Measurements from ENCODE around the gene MTUS2.

The MTUS2 gene

DNA sequence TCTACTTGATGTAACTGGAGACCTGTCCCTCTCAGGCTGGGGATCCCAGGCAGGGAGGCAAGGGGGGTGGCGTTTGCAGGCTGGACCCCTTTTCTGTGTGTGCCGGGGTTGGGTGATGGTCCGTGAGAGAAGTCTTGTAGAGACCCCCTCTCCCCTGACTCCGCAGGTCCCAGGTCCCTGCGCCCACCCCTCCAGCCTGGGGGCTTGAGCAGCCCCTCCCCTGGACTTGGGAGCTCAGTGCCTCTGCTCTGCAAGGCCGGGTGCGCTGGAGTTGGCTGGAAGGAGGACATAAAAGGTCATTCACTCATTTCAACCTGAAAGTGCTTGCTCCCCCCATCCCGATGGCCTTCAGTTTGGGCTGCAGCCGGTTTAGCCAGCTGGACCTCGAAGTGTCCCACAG is 685.8 kb downstream of the MTUS2 start:
- Histone ChIP-seq H3K4me1 (ENCODE audit: control insufficient read depth, insufficient read depth, low read length) (no peaks in the 10 kb centered on the region), H3K9me3 (ENCODE audit: control insufficient read depth, insufficient read depth, low read length) (no peaks in the 10 kb centered on the region), H3K27me3 (ENCODE audit: control insufficient read depth, insufficient read depth, low read length) (no peaks in the 10 kb centered on the region), H3K36me3 (ENCODE audit: control insufficient read depth, insufficient read depth, low read length) (no peaks in the 10 kb centered on the region), H3K4me3 (ENCODE audit: low read length) (no peak overlapping the region), H3K27ac (ENCODE audit: low read length) (no peak overlapping the region)
- DNase-seq (ENCODE audit: low read depth, low spot score): no peak
- no CpG with 5 or more reads among the region's 10 CpGs for WGBS (ENCODE audit: insufficient coverage, insufficient read length)

DNA sequence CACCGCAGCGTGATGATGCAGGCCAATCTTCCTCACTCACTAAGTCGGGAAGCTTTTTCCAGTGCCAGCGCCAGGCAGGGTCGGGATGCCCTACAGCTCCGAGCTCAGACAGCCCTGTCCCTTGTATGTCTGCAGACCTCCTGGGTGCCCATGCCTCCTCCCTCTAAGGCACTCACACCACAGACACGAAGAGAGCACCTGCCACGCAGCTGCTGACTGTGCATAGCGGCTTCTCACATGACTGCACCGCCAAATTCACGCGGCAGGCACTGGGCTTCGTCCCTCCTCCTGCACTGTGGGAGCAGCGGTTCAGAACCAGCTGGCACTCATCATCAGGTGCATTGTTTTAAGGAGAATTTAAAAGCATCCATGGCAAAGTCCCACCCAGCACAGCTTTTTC is 687.2 kb downstream of the MTUS2 start:
- no peak for DNase-seq (ENCODE audit: low read depth, low spot score)
- no peaks in the 10 kb centered on the region for H3K4me1 ChIP-seq (ENCODE audit: control insufficient read depth, insufficient read depth, low read length)
- no peak overlapping the region for H3K27ac ChIP-seq (ENCODE audit: low read length)
- no peaks in the 10 kb centered on the region for H3K36me3 ChIP-seq (ENCODE audit: control insufficient read depth, insufficient read depth, low read length)
- no peaks in the 10 kb centered on the region for H3K27me3 ChIP-seq (ENCODE audit: control insufficient read depth, insufficient read depth, low read length)
- no peaks in the 10 kb centered on the region for H3K9me3 ChIP-seq (ENCODE audit: control insufficient read depth, insufficient read depth, low read length)
- no peak overlapping the region for H3K4me3 ChIP-seq (ENCODE audit: low read length)
- no CpG with 5 or more reads among the region's 14 CpGs for WGBS (ENCODE audit: insufficient coverage, insufficient read length)

DNA sequence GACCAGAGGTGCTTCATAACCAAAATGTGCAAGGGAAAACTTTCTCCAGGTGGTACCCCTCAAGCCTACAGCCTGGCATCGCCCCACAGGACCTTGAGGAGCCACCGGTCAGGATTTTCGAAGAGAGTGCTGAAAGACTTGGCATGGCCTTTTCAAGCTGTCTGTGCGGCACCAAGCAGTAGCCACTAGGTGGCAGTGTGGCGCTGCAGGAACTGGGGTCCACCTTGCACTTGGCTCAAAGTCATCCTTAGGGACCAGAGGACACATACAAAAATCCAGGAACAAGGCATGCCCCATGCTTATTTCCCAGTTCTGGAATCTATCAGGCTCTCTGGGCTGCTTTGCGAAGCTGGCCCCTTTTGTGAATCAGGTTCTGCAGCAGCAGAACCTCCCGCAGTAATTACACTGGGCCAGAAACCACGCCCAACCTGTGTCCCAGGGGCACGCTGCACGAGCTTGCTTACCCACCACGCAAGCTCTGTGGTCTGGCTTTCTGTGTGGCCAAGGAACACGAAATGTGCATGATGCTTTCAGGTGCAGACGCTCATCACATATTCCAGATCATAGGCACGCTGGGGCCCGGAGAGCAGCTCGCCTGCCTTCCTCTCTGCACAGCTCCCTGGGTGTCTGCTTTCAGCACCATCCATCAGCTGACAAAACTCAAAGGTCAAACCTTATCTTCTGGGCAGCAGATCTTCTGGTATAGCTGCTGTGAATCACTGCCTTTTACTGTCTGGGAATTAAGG is 688.2 kb downstream of the MTUS2 start:
- peak; percentile 72 for DNase-seq (ENCODE audit: low read depth, low spot score)
- Histone ChIP-seq H3K4me1 (ENCODE audit: control insufficient read depth, insufficient read depth, low read length) (no peaks in the 10 kb centered on the region), H3K36me3 (ENCODE audit: control insufficient read depth, insufficient read depth, low read length) (peaks cover 6% of the 10 kb centered on the region), H3K9me3 (ENCODE audit: control insufficient read depth, insufficient read depth, low read length) (no peaks in the 10 kb centered on the region), H3K27me3 (ENCODE audit: control insufficient read depth, insufficient read depth, low read length) (no peaks in the 10 kb centered on the region), H3K27ac (ENCODE audit: low read length) (no peak overlapping the region), H3K4me3 (ENCODE audit: low read length) (no peak overlapping the region)
- no CpG with 5 or more reads among the region's 16 CpGs for whole genome bisulfite sequencing (ENCODE audit: insufficient coverage, insufficient read length)

DNA sequence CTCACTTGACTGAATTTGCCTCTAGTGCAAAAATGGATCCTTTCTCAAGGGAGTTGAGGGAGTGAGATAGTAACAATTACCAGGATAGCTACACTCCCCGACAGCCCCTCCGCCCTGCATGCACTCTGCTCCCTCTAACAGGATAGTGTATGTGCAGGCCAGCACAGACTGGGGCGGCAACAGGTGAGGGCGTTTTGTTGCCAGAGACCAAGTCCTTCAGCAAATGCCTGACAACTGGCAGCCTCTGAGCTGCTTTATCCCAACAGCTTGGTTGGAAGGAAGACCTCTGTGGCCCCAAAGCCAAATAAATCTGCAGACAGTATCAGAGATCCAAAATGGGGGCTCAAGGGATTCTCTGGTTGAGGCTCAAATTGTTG is 688.7 kb downstream of the MTUS2 start:
- no peaks in the 10 kb centered on the region for H3K4me1 ChIP-seq (ENCODE audit: control insufficient read depth, insufficient read depth, low read length)
- H3K27me3 ChIP-seq (ENCODE audit: control insufficient read depth, insufficient read depth, low read length): no peaks in the 10 kb centered on the region
- no peak overlapping the region for H3K27ac ChIP-seq (ENCODE audit: low read length)
- no peaks in the 10 kb centered on the region for H3K9me3 ChIP-seq (ENCODE audit: control insufficient read depth, insufficient read depth, low read length)
- H3K4me3 ChIP-seq (ENCODE audit: low read length): no peak overlapping the region
- WGBS (ENCODE audit: insufficient coverage, insufficient read length): no CpG with 5 or more reads among the region's 4 CpGs
- peaks cover 12% of the 10 kb centered on the region for H3K36me3 ChIP-seq (ENCODE audit: control insufficient read depth, insufficient read depth, low read length)
- DNase-seq (ENCODE audit: low read depth, low spot score): no peak

DNA sequence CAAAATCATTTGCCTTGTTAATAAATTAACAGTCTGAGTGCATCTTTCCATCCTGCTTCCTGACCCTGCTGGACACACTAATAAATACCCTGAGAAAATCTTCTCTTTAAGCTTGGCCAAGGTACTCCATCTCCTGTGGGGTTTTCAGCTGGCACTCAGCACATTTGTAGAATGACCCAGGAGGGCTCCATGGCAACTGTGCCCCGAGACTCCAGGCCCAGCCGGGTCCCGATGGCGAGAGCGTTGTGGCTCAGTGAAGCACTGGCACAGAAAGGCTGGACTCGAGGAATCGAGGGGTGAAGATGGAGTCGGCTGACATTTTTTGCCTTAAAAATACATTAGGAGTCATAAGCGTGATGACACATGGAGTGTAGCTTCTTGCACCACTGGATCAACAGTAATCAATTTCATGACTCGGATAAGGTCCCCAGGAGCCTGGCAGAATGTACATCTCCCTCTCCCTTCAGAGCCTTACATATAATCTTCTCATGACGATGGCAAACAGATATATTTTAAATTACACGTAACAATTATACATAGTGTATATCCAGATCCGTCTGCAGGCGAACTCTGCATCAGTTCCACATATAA is 690.0 kb downstream of the MTUS2 start:
- no peaks in the 10 kb centered on the region for H3K9me3 ChIP-seq (ENCODE audit: control insufficient read depth, insufficient read depth, low read length)
- H3K36me3 ChIP-seq (ENCODE audit: control insufficient read depth, insufficient read depth, low read length): peaks cover 23% of the 10 kb centered on the region
- no peaks in the 10 kb centered on the region for H3K27me3 ChIP-seq (ENCODE audit: control insufficient read depth, insufficient read depth, low read length)
- H3K4me3 ChIP-seq (ENCODE audit: low read length): no peak overlapping the region
- no peaks in the 10 kb centered on the region for H3K4me1 ChIP-seq (ENCODE audit: control insufficient read depth, insufficient read depth, low read length)
- no CpG with 5 or more reads among the region's 14 CpGs for WGBS (ENCODE audit: insufficient coverage, insufficient read length)
- no peak for DNase-seq (ENCODE audit: low read depth, low spot score)
- no peak overlapping the region for H3K27ac ChIP-seq (ENCODE audit: low read length)

DNA sequence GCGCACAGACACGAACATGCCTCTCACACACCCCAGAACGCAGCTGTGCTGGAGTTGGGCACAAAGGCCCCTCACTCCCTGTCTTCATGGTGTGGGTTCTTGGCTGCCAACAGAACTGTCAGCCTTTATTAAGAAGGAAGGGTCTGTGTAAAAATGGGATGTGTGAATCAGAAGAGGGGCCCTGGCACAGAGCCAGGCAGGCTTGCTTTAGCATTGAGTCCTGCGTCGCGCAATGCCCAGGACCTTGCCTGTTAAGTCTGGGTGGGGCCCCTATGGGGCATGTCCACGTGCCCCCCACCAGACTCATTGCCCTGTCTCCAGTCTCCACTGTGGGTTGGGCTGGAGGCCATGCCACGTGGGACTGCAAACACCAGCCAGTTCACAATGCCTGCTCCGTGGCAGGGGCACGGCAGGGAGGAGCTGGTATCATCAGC is 690.5 kb downstream of the MTUS2 start:
- peaks cover 28% of the 10 kb centered on the region for H3K36me3 ChIP-seq (ENCODE audit: control insufficient read depth, insufficient read depth, low read length)
- WGBS (ENCODE audit: insufficient coverage, insufficient read length): no CpG with 5 or more reads among the region's 10 CpGs
- no peaks in the 10 kb centered on the region for H3K4me1 ChIP-seq (ENCODE audit: control insufficient read depth, insufficient read depth, low read length)

DNA sequence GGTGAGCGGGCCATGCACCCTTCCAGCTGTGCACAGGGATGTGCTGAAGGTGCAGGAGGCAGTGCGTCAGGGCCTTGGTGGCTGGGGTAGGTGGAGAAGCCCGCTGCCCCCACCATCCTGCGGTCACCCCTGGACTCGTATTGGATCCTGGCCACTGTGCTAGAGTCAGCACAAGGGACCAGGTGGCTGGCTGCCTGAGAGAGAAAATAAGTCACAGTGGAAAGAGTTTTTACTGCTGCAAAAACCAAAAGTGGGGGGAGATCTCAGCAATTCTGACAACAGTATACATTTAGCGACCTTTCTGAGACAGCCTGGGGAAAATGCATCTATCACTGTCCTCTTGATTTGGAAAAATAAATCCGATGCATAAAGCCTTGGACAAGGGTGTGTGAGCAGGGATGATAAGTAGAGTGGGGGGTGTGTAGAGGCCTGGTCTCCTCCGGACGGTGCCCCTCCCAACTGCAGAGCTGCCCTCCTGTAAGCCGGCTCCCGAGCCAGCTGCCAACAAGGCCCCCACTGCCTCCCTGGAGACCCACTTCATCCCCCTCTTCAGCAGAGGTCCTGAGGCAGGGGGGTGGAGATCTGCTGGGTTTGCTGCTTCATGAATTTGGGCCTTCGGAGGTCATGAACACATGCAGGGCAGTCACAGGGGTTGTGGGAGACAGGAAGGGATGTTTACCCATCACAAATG is 691.1 kb downstream of the MTUS2 start:
- Histone ChIP-seq H3K36me3 (ENCODE audit: control insufficient read depth, insufficient read depth, low read length) (peaks cover 31% of the 10 kb centered on the region), H3K4me3 (ENCODE audit: low read length) (no peak overlapping the region)
- WGBS (ENCODE audit: insufficient coverage, insufficient read length): no CpG with 5 or more reads among the region's 12 CpGs

More for the DNA sequence above, 690.5 kb downstream of the MTUS2 start:
- Histone ChIP-seq H3K9me3 (ENCODE audit: control insufficient read depth, insufficient read depth, low read length) (no peaks in the 10 kb centered on the region), H3K27me3 (ENCODE audit: control insufficient read depth, insufficient read depth, low read length) (no peaks in the 10 kb centered on the region), H3K27ac (ENCODE audit: low read length) (no peak overlapping the region), H3K4me3 (ENCODE audit: low read length) (no peak overlapping the region)
- no peak for DNase-seq (ENCODE audit: low read depth, low spot score)

DNA sequence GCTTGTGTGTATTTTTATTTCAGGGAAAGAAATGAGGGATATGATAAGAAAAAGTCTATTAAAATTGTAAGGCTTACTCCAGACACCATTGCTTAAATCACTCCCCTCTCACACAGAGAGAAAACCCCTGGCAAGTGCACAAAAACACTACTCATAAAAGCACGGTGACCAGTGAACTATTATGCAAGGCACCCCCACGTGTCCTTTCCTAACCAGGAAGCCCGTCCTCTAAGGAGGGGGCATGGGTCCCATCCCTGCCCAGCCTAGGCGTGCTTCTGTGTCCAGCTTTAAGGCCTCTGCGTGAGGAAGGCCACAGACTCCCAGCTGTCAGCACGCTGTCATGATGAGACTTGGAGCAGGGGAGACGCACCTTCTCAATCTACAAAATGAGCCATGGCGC is 691.8 kb downstream of the MTUS2 start:
- no CpG with 5 or more reads among the region's 8 CpGs for WGBS (ENCODE audit: insufficient coverage, insufficient read length)
- H3K9me3 ChIP-seq (ENCODE audit: control insufficient read depth, insufficient read depth, low read length): no peaks in the 10 kb centered on the region
- no peaks in the 10 kb centered on the region for H3K4me1 ChIP-seq (ENCODE audit: control insufficient read depth, insufficient read depth, low read length)
- peaks cover 35% of the 10 kb centered on the region for H3K36me3 ChIP-seq (ENCODE audit: control insufficient read depth, insufficient read depth, low read length)
- H3K27me3 ChIP-seq (ENCODE audit: control insufficient read depth, insufficient read depth, low read length): no peaks in the 10 kb centered on the region
- no peak overlapping the region for H3K27ac ChIP-seq (ENCODE audit: low read length)
- no peak overlapping the region for H3K4me3 ChIP-seq (ENCODE audit: low read length)
- no peak for DNase-seq (ENCODE audit: low read depth, low spot score)

More for the DNA sequence above, 691.1 kb downstream of the MTUS2 start:
- Histone ChIP-seq H3K9me3 (ENCODE audit: control insufficient read depth, insufficient read depth, low read length) (no peaks in the 10 kb centered on the region), H3K4me1 (ENCODE audit: control insufficient read depth, insufficient read depth, low read length) (no peaks in the 10 kb centered on the region), H3K27me3 (ENCODE audit: control insufficient read depth, insufficient read depth, low read length) (no peaks in the 10 kb centered on the region), H3K27ac (ENCODE audit: low read length) (no peak overlapping the region)
- no peak for DNase-seq (ENCODE audit: low read depth, low spot score)

DNA sequence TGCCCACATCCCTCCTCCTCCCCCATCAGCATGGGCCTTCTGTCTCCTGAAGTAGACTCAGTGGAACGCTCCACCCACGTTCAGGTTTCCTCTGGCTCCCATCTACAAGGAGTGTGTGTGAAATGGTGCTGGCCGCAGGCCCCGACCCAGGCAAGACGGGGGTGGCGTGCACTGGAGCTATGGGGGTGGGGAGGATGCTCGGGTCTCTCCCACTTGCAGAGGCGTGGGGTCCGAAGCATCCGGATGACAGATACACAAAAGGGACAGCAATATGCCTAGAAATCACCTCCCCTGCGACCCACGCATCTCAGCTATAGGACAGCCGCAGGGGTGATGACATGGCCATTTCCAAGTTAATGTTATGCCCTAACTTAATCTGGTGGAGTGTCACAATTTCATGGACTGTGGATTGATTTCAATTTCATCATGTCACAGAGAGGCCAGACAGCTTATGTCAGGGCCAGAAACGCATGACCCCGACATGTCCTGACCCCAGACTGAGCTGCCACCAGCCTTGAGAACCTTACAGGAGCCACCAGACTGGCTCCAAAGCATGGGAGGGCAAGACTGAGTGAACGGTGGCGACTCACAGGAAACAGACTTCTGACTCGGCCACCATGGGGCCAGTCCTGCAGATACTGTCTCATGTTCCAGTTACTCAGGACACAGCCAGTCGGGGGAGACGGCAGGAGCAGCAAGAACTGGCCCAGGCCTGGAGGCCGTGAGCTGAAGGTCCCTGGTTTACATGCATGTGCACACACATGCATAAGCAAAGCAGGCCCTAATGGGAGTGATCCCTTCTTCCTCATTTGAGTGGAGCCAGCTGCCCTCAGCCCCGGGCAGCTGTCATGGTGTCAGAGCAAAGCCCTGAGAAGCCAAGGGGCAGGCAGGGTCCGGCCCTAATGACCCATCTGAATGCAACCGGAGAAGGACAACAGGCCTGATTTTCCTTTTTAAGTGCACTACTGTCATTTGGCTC is 693.2 kb downstream of the MTUS2 start:
- Histone ChIP-seq H3K4me1 (ENCODE audit: control insufficient read depth, insufficient read depth, low read length) (no peaks in the 10 kb centered on the region), H3K9me3 (ENCODE audit: control insufficient read depth, insufficient read depth, low read length) (no peaks in the 10 kb centered on the region), H3K4me3 (ENCODE audit: low read length) (no peak overlapping the region), H3K27me3 (ENCODE audit: control insufficient read depth, insufficient read depth, low read length) (no peaks in the 10 kb centered on the region), H3K27ac (ENCODE audit: low read length) (no peak overlapping the region), H3K36me3 (ENCODE audit: control insufficient read depth, insufficient read depth, low read length) (peaks cover 46% of the 10 kb centered on the region)
- WGBS (ENCODE audit: insufficient coverage, insufficient read length): no CpG with 5 or more reads among the region's 24 CpGs
- no peak for DNase-seq (ENCODE audit: low read depth, low spot score)
